Motor neuron (in vitro differentiated cells): ENCODE results near the gene HERPUD1. TPM values are rescaled to one million over a fixed set of nuclear protein-coding genes. Genes with fewer than 3 reads are reported as not detected.

ENCODE experiments used
- ATAC-seq, 8 experiments: fragments of 200-7000 bp; cut with Tn5 transposase; replicated peaks in 6 of 8; 2 replicates each; pipeline ENCODE4 v1.8.0; 2021; ENCODE audit warnings: mild to moderate bottlenecking in 8 of 8, moderate library complexity in 8 of 8
- H3K27ac ChIP-seq, 2 donors: fragments of 250-450 bp; sonication (Bioruptor Pico); 2 replicates each; pipeline ENCODE4 v1.9.0; 2021; ENCODE audit warnings: antibody characterized with exemption in 2 of 2, mild to moderate bottlenecking in 2 of 2, moderate library complexity in 1 of 2
- H3K4me1 ChIP-seq, 2 donors: fragments of 250-450 bp; sonication (Bioruptor Pico); replicated peaks in 1 of 2; 2 replicates each; pipeline ENCODE4 v1.6.1; 2021; ENCODE audit warnings: antibody characterized with exemption in 2 of 2, mild to moderate bottlenecking in 2 of 2, moderate library complexity in 1 of 2
- H3K4me3 ChIP-seq, 5 donors: fragments of 250-450 bp; sonication (Bioruptor Pico); 2 replicates each; pipeline ENCODE4 v1.9.0; 2021; ENCODE audit warnings: antibody characterized with exemption in 5 of 5, mild to moderate bottlenecking in 5 of 5, moderate library complexity in 4 of 5
- WGBS, 10 experiments: fragments of 450-650 bp; shearing (Covaris generic); methylation state at CpG; one replicate each; pipeline ENCODE4 v1.0.0; 2022; 5-methylcytosine and 5-hydroxymethylcytosine counted together
- in situ Hi-C, 9 experiments: fragments of 400-800 bp; cut with MboI; loops; one replicate each; pipeline ENCODE4 v1.15.0; 2021; ENCODE audit warnings: low sequenced_read_pairs in 9 of 9, low pct_unique_long_range_greater_than_20kb in 2 of 9; ENCODE audit not compliant: unreplicated experiment in 9 of 9
- total RNA-seq, 8 experiments: library from RNA; unstranded; fragments of 300-600 nt; gene quantifications; 2 replicates each; pipeline versions ENCODE4 v1.2.3 to v1.2.4, GENCODE V29; 2022

Gene HERPUD1
- total RNA-seq, 8 experiments from 2014 or later: 53.4 to 218 (median 119) TPM

GRCh38 chr16:56960681-56961281 is 28.8 kb downstream of the HERPUD1 start:
- ATAC-seq: peak in 5 of 8 experiments; percentile 23 to 37 (median 33)
- WGBS, 10 experiments: 73 to 90% (median 84%) methylated on average over 2 to 7 of the region's 13 CpGs; no CpG with 5 or more reads in 5 of the 10 experiments
- Histone ChIP-seq H3K27ac (no peak overlapping the region), H3K4me3 (no peak overlapping the region), H3K4me1 (peaks cover 0 to 4% of the 10 kb centered on the region in 2 donors)
- in situ Hi-C loops: no loop called here

- 50 to 100% (median 83%) methylated on average over 1 to 3 of the region's 3 CpGs; no CpG with 5 or more reads in 2 of the 10 experiments for WGBS, 10 experiments
- peaks cover 0 to 4% of the 10 kb centered on the region in 2 donors for H3K4me1 ChIP-seq
- H3K27ac ChIP-seq: no peak overlapping the region
- no peak for ATAC-seq
- no peak overlapping the region for H3K4me3 ChIP-seq
- in situ Hi-C loops: no loop called here
These were observed 29.4 kb downstream of the HERPUD1 start for GRCh38 chr16:56961386-56961785.

GRCh38 chr16:56961851-56962281 is 29.9 kb downstream of the HERPUD1 start, which contains the start of gene CETP:
CETP (plus strand) TSS chr16:56961950; CDS start chr16:56961980, 30 bp downstream.
- WGBS, 10 experiments: 67 to 80% (median 80%) methylated on average over 1 to 8 of the region's 12 CpGs; no CpG with 5 or more reads in 5 of the 10 experiments
- Histone ChIP-seq H3K4me1 (peaks cover 0 to 4% of the 10 kb centered on the region in 2 donors), H3K4me3 (no peak within 1 kb of the TSS), H3K27ac (no peak within 1 kb of the TSS)
- peak in 1 of 8 experiments; percentile 16 for ATAC-seq
- in situ Hi-C loops: no loop called here

- H3K4me1 ChIP-seq: peaks cover 0 to 4% of the 10 kb centered on the region in 2 donors
- in situ Hi-C loops: no loop called here
- no peak overlapping the region for H3K27ac ChIP-seq
- WGBS, 10 experiments: 37 to 100% (median 73%) methylated on average over 1 to 16 of the region's 30 CpGs; no CpG with 5 or more reads in 2 of the 10 experiments
- H3K4me3 ChIP-seq: no peak overlapping the region
- ATAC-seq: peak in 3 of 8 experiments; percentile 73 to 90 (median 82)
These were observed 32.6 kb downstream of the HERPUD1 start for GRCh38 chr16:56964243-56965148.

GRCh38 chr16:56965149-56966092 is 33.5 kb downstream of the HERPUD1 start:
- WGBS, 10 experiments: 40 to 100% (median 79%) methylated on average over 1 to 10 of the region's 12 CpGs; no CpG with 5 or more reads in 2 of the 10 experiments
- H3K27ac ChIP-seq: no peak overlapping the region
- ATAC-seq: no peak
- H3K4me1 ChIP-seq: peaks cover 0 to 3% of the 10 kb centered on the region in 2 donors
- in situ Hi-C loops: no loop called here
- no peak overlapping the region for H3K4me3 ChIP-seq

- Histone ChIP-seq H3K4me3 (no peak overlapping the region), H3K27ac (no peak overlapping the region), H3K4me1 (no peaks in the 10 kb centered on the region)
- in situ Hi-C loops: no loop called here
- WGBS, 10 experiments: 60 to 100% (median 88%) methylated on average over 1 to 3 of the region's 3 CpGs
- ATAC-seq: no peak
These were observed 34.1 kb downstream of the HERPUD1 start for GRCh38 chr16:56966093-56966475.

- Histone ChIP-seq H3K4me1 (peaks cover 0 to 4% of the 10 kb centered on the region in 2 donors), H3K4me3 (no peak overlapping the region), H3K27ac (no peak overlapping the region)
- in situ Hi-C loops: no loop called here
- 0 to 100% (median 35%) methylated on average over 1 to 2 of the region's 2 CpGs; no CpG with 5 or more reads in 4 of the 10 experiments for WGBS, 10 experiments
- no peak for ATAC-seq
These were observed 35.8 kb downstream of the HERPUD1 start for GRCh38 chr16:56967733-56968132.

GRCh38 chr16:56969769-56970168 is 37.8 kb downstream of the HERPUD1 start:
- ATAC-seq: no peak
- no peak overlapping the region for H3K27ac ChIP-seq
- WGBS, 10 experiments: 80 to 100% (median 80%) methylated on average over 1 of the region's 7 CpGs; no CpG with 5 or more reads in 7 of the 10 experiments
- in situ Hi-C loops: loop anchor here in 1 of 9 experiments (10.0 kb wide), 1 partner anchor 75 kb away; no protein-coding TSS in a partner anchor
- peaks cover 0 to 4% of the 10 kb centered on the region in 2 donors for H3K4me1 ChIP-seq
- no peak overlapping the region for H3K4me3 ChIP-seq

GRCh38 chr16:56970934-56971767 is 39.2 kb downstream of the HERPUD1 start:
- ATAC-seq: no peak
- WGBS, 10 experiments: 20 to 100% (median 50%) methylated on average over 1 to 5 of the region's 8 CpGs; no CpG with 5 or more reads in 1 of the 10 experiments
- peaks cover 0 to 4% of the 10 kb centered on the region in 2 donors for H3K4me1 ChIP-seq
- no peak overlapping the region for H3K4me3 ChIP-seq
- H3K27ac ChIP-seq: no peak overlapping the region
- in situ Hi-C loops: loop anchor here in 1 of 9 experiments (10.0 kb wide), 1 partner anchor 74 kb away; no protein-coding TSS in a partner anchor

- 67 to 100% (median 88%) methylated on average over 1 to 3 of the region's 3 CpGs; no CpG with 5 or more reads in 6 of the 10 experiments for WGBS, 10 experiments
- Histone ChIP-seq H3K27ac (no peak overlapping the region), H3K4me1 (peaks cover 0 to 4% of the 10 kb centered on the region in 2 donors), H3K4me3 (no peak overlapping the region)
- ATAC-seq: no peak
- in situ Hi-C loops: loop anchor here in 1 of 9 experiments (10.0 kb wide), 1 partner anchor 73 kb away; no protein-coding TSS in a partner anchor
These were observed 39.8 kb downstream of the HERPUD1 start for GRCh38 chr16:56971768-56972043.

- no peak overlapping the region for H3K4me3 ChIP-seq
- WGBS, 10 experiments: 40 to 100% (median 75%) methylated on average over 1 to 5 of the region's 18 CpGs; no CpG with 5 or more reads in 5 of the 10 experiments
- in situ Hi-C loops: loop anchor here in 1 of 9 experiments (10.0 kb wide), 1 partner anchor 72 kb away; no protein-coding TSS in a partner anchor
- H3K4me1 ChIP-seq: peaks cover 0 to 4% of the 10 kb centered on the region in 2 donors
- ATAC-seq: peak; percentile 85 to 96 (median 90)
- no peak overlapping the region for H3K27ac ChIP-seq
These were observed 40.7 kb downstream of the HERPUD1 start for GRCh38 chr16:56972403-56973293.
